WI38 (cell line): ENCODE measurements around the gene CRTC1.

Experiments
- H3K4me3 ChIP-seq: 2 replicates; pipeline ENCODE4 v1.5.1; 2011; ENCODE audit warnings: low read depth, mild to moderate bottlenecking, control low read depth, low read length
- TF ChIP-seq, protein P1 (sequence below): IDR thresholded peaks from 2 replicates; pipeline ENCODE4 v1.5.1; 2012; ENCODE audit warnings: low read depth, mild to moderate bottlenecking, control low read depth, low read length

Gene CRTC1

DNA sequence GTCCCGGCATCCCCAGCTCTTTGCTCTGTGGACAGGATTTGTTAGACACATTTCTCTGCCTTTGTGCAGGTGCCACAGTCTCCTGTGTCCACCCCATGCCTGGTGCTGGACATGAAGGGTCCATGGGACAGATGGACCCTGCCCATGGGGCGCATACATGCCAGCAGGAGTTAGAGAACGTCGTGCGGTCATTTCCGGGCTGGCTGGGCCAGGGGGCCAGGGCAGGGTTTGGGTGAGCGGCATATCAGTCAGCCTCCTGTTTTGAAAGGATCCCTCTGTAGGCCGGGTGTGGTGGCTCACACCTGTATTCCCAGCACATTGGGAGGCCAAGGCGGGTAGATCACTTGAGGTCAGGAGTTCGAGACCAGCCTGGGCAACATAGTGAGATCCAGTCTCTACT lies 35.7 kb upstream of the CRTC1 start:
- no peak overlapping the region for H3K4me3 ChIP-seq
- TF ChIP-seq, protein P1, sequence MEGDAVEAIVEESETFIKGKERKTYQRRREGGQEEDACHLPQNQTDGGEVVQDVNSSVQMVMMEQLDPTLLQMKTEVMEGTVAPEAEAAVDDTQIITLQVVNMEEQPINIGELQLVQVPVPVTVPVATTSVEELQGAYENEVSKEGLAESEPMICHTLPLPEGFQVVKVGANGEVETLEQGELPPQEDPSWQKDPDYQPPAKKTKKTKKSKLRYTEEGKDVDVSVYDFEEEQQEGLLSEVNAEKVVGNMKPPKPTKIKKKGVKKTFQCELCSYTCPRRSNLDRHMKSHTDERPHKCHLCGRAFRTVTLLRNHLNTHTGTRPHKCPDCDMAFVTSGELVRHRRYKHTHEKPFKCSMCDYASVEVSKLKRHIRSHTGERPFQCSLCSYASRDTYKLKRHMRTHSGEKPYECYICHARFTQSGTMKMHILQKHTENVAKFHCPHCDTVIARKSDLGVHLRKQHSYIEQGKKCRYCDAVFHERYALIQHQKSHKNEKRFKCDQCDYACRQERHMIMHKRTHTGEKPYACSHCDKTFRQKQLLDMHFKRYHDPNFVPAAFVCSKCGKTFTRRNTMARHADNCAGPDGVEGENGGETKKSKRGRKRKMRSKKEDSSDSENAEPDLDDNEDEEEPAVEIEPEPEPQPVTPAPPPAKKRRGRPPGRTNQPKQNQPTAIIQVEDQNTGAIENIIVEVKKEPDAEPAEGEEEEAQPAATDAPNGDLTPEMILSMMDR, result no peak

DNA sequence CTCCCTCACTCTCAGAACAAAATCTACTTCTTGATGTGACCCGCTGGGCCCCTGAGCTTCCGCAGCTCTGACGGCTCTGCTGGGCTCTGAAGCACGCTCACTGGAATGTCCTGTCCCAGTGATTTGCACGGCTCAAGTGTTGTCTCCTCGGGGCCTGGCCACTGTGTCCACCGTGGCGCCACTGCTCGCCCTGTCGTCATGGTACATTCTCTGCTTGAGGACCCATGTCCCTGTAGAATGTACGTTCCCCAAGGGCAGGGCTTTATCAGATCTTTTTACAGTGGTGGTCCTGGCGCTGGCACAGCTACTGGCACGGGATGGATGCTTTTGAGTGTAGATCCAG lies 34.5 kb upstream of the CRTC1 start:
- TF ChIP-seq, protein P1, result no peak
- no peak overlapping the region; the same call in 1 of the 2 replicates for H3K4me3 ChIP-seq

DNA sequence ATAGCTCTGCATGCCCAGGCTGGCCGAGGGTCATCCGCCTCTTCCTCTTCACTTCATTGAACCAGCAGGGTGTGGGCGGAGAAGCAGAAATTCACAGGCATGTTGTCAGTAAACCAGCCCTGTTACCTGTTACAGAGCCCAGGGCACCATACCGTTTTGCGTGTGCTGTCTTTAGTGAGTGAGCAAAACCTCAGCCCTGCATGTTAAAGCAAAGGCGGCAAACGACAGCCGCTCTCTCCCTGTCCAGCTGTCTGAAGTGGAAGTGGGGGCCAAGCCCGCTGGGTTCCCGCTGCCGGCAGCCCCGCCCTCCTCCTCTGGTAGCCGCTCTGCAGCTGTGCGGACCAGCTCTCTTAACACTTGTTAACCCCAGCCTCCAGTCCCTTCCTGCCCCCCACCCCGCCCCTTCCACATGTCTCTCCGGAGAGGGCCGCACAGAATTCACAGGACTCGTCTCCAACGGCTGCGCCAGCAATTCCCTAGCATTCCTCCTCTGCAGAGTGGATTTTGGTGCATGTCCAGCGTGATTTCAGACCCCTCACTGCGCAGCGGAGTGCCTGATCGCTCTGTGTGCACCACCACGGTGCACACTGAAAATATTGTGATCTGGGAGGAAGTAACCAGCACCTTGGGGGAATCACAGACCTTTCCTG lies 34.0 kb upstream of the CRTC1 start:
- TF ChIP-seq, protein P1, result no peak
- peak overlapping the region; percentile 37 for H3K4me3 ChIP-seq

DNA sequence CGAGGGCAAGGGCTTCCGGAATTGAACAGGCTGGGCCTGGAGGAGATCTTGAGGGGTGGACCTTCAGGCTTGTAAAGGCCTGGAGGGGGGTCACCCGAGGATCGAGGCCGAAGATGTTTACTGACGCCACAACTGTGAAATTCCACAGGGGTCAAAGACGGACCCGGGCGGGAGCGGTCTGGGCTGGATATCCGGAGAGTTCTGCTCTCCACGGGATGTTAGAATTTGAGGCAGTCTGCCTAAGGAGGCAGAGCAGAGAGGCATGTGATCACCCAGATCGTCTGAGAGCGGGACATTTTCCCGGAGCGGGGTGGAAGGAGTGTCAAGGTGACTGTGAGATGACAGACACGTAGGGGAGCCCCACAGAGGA lies 33.5 kb upstream of the CRTC1 start:
- TF ChIP-seq, protein P1, result no peak
- peak overlapping the region; percentile 37 for H3K4me3 ChIP-seq

DNA sequence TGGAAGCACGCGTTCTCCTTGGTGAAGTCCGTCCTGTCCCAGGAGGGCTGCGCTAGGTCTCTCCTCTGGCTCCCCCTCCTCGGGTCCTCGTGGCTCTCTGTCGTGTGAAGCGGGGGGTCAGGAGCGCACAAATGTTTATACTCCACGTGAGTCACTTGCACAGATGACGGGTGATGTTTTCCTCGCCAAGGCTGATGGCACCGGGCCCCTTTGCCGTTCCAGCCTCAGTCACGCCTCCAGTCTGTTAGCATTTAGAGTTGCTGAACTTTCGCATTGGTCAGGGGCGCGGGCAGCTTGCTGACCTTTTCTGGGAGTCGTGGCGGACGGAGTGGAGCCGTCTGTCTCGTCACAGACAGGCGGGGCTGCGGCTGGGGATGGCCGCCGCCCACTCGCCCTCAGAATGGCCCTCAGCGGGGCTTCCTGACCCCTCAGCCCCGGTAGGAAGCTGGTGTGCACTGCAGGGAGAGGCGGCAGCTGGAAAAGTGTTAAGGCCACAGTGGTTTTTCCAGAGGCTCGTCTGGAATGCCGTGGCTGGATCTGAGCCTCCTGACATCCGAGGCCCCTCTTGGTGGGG lies 32.9 kb upstream of the CRTC1 start:
- H3K4me3 ChIP-seq, result peak overlapping the region; percentile 40
- TF ChIP-seq, protein P1, result no peak

DNA sequence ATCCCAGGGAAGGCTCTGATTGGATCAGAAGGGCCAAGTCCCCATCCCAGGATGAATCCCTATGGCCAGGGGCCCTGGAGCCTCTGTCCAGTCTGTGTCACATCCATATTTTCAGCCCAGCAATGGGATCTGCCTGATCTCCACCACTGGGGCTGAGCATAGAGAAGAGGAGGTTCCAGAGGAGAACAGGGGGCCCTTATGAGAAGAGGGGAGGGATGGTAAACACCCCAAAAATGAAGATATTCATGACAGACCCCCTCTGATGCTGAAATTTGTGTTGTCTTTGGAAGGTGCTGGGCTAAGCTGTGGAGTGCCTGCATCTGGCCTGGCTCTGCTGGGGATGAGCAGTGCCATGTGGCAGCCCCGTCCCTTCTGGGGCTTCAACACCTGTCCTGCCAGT lies 32.2 kb upstream of the CRTC1 start:
- TF ChIP-seq, protein P1, result no peak
- H3K4me3 ChIP-seq, result peak overlapping the region; percentile 40

DNA sequence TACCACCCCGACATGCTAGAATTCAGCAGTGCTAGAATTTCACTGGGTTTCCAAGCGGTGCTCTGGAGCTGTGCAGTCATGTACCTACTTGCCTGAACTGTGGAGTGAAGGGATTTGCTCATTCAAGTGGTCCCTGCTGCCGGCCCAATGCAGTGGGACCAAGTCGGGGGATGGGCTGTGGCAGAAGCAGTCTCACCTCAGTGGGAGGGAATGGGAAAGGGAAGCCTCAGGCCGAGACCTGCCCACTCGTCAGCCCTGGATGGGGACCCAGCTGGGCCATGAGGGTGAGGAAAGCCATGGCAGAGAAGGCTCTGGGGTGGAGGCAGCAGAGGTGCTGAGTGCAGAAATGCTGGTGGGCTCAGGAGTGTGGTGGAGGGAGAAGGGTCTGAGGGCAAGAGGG lies 31.7 kb upstream of the CRTC1 start:
- TF ChIP-seq, protein P1, result no peak
- no peak overlapping the region for H3K4me3 ChIP-seq
